ENCODE measurements around the gene RNASE11. TPM values are rescaled to one million over a fixed set of nuclear protein-coding genes. Genes with fewer than 3 reads are reported as not detected.

Gene RNASE11
- polyA plus RNA-seq, 1 of the 3 experiments (the other 2 are of a cell fraction): not detected

GRCh38 chr14:20539906-20540305 lies 47.9 kb downstream of the RNASE11 start:
- H2AFZ ChIP-seq (ENCODE audit: low read depth): no peak overlapping the region
- 4% methylated on average over 4 of the region's 4 CpGs for WGBS (ENCODE audit: low lambda C conversion rate)
- ChIA-PET CTCF (interaction anchor here (0.6 to 2.0 kb wide), 2 partner anchors 9 to 1105 kb away, joined by 3 to 9 read pairs; no protein-coding TSS in a partner anchor), POLR2A (no interaction called here)
- H3K4me3 ChIP-seq (ENCODE audit: low read depth in 2 of 2, low read length in 1 of 2): no peak overlapping the region
- no peaks in the 10 kb centered on the region for H4K20me1 ChIP-seq (ENCODE audit: insufficient read depth)
- H3K36me3 ChIP-seq (replicated peaks in 1 of 2; ENCODE audit: control insufficient read depth in 1 of 2, insufficient read depth in 2 of 2, low read length in 1 of 2): no peaks in the 10 kb centered on the region
- no peaks in the 10 kb centered on the region for H3F3A ChIP-seq (replicated peaks; ENCODE audit: insufficient read depth)
- H3K9ac ChIP-seq: no peak overlapping the region
- peaks cover 19% of the 10 kb centered on the region for H3K27me3 ChIP-seq (ENCODE audit: insufficient read depth)
- H3K9me3 ChIP-seq: no peaks in the 10 kb centered on the region
- no peaks in the 10 kb centered on the region; a peak in 1 of 4 replicates for H3K4me1 ChIP-seq (ENCODE audit: control insufficient read depth in 1 of 2, insufficient read depth in 2 of 2, low read depth in 1 of 2, low read length in 1 of 2)
- peak; percentile 53 for DNase-seq
- H3K27ac ChIP-seq (ENCODE audit: low read depth in 2 of 2, low read length in 1 of 2): no peak overlapping the region
- H3K79me2 ChIP-seq (ENCODE audit: insufficient read depth): no peaks in the 10 kb centered on the region
- no peaks in the 10 kb centered on the region; the same call in 1 of the 2 replicates for H3K9me2 ChIP-seq
- TF ChIP-seq PBX3 (IDR thresholded peaks at IDR 0.05): no peak
- TF ChIP-seq MEF2A (IDR thresholded peaks at IDR 0.05; ENCODE audit: borderline replicate concordance, low read depth): no peak
- no peak for TF ChIP-seq SIN3A (IDR thresholded peaks at IDR 0.05; ENCODE audit: borderline replicate concordance, low read depth, low read length)
- TF ChIP-seq RFX5 (IDR thresholded peaks at IDR 0.05; ENCODE audit: low read length): no peak
- peak; percentile 57 for TF ChIP-seq GATA2 (CRISPR knock-in tag; IDR thresholded peaks at IDR 0.05)
- H3K4me2 ChIP-seq: no peak overlapping the region

Other genes with a start within 250 kb of the RNASE11 start
- 21.4 and 23.3 TPM in 2 replicates for gene PARP2, start 244.4 kb downstream of the RNASE11 start, polyA plus RNA-seq (2012; rRNA removed)
- 12.1 and 13.3 TPM in 2 replicates for gene TEP1, start 174.5 kb downstream of the RNASE11 start, polyA plus RNA-seq (2012; rRNA removed)
- gene KLHL33, start 151.8 kb downstream of the RNASE11 start, polyA plus RNA-seq (2012; rRNA removed): not detected in 2 replicates
- gene OSGEP, start 133.2 kb downstream of the RNASE11 start, polyA plus RNA-seq (2012; rRNA removed): 32.9 and 38.7 TPM in 2 replicates
- 279 and 291 TPM in 2 replicates for gene APEX1, start 132.8 kb downstream of the RNASE11 start, polyA plus RNA-seq (2012; rRNA removed)
- gene PIP4P1, start 126.6 kb downstream of the RNASE11 start, polyA plus RNA-seq (2012; rRNA removed): 30.7 and 38.9 TPM in 2 replicates
- 29.8 and 38.2 TPM in 2 replicates for gene PNP, start 118.6 kb downstream of the RNASE11 start, polyA plus RNA-seq (2012; rRNA removed)
- gene RNASE10, start 82.5 kb downstream of the RNASE11 start, polyA plus RNA-seq (2012; rRNA removed): not detected in 2 replicates
- gene RNASE9, start 27.0 kb downstream of the RNASE11 start, polyA plus RNA-seq (2012; rRNA removed): not detected in 2 replicates
- not detected in 2 replicates for gene RNASE12, start 3.4 kb upstream of the RNASE11 start, polyA plus RNA-seq (2012; rRNA removed)
- gene OR6S1, start 53.7 kb upstream of the RNASE11 start, polyA plus RNA-seq (2012; rRNA removed): not detected in 2 replicates
- 11.6 and 12.4 TPM in 2 replicates for gene RNASE4, start 96.6 kb upstream of the RNASE11 start, polyA plus RNA-seq (2012; rRNA removed)
- gene ANG, start 100.8 kb upstream of the RNASE11 start, polyA plus RNA-seq (2012; rRNA removed): 3.6 and 3.9 TPM in 2 replicates
- not detected in 2 replicates for gene EDDM3A, start 157.9 kb upstream of the RNASE11 start, polyA plus RNA-seq (2012; rRNA removed)
- gene EDDM3B, start 180.4 kb upstream of the RNASE11 start, polyA plus RNA-seq (2012; rRNA removed): not detected in 2 replicates
- gene RNASE6, start 193.3 kb upstream of the RNASE11 start, polyA plus RNA-seq (2012; rRNA removed): not detected in 2 replicates
- gene RNASE1, start 214.8 kb upstream of the RNASE11 start, polyA plus RNA-seq (2012; rRNA removed): not detected in 2 replicates

All from SK-N-SH (cell line).